Psoas muscle (tissue), 8 donors: ENCODE measurements around the gene RFX1. TPM values are rescaled to one million over a fixed set of nuclear protein-coding genes. Genes with fewer than 3 reads are reported as not detected.
A peak's percentile ranks its signal among the peaks of the same experiment; 100 is the strongest.

Experiments
- ATAC-seq, 4 donors: fragments of 200-7000 bp; cut with Tn5 transposase; one replicate each; pipeline ENCODE4 v1.9.1; 2020; ENCODE audit warnings: moderate library complexity in 3 of 4, mild to moderate bottlenecking in 2 of 4
- DNase-seq, 2 donors: peaks; one replicate each; pipeline ENCODE4 v3.0.0-alpha.2; 2020
- H3K27ac ChIP-seq: fragments of 200-600 bp; one replicate; pipeline ENCODE4 v1.8.0; 2022
- H3K27me3 ChIP-seq, 3 donors: fragments of 200-600 bp in 1 of 3; one replicate each; pipeline versions ENCODE4 v1.6.1 to v1.8.0; 2013 to 2022; ENCODE audit warnings: low read length in 2 of 3, mild to moderate bottlenecking in 2 of 3, moderate library complexity in 1 of 3; ENCODE audit not compliant: insufficient read depth in 3 of 3
- H3K36me3 ChIP-seq, 2 donors: fragments of 200-600 bp in 1 of 2; one replicate each; pipeline versions ENCODE4 v1.6.1 to v1.8.0; 2013 to 2022; ENCODE audit warnings: low read depth in 1 of 2, mild to moderate bottlenecking in 1 of 2, moderate library complexity in 1 of 2; ENCODE audit not compliant: insufficient read depth in 1 of 2
- H3K4me1 ChIP-seq: fragments of 200-600 bp; one replicate; pipeline ENCODE4 v1.8.0; 2022
- H3K4me3 ChIP-seq: fragments of 200-600 bp; one replicate; pipeline ENCODE4 v1.8.0; 2022; ENCODE audit warnings: mild to moderate bottlenecking
- H3K9me3 ChIP-seq: fragments of 200-600 bp; one replicate; pipeline ENCODE4 v1.8.0; 2022
- CTCF ChIP-seq: fragments of 200-600 bp; IDR thresholded peaks from one replicate; pipeline ENCODE4 v1.8.0; 2022; ENCODE audit warnings: antibody characterized with exemption
- WGBS, 3 donors: extraction: QIAGEN DNeasy Blood & Tissue Kit; methylation state at CpG; one replicate each; pipeline versions ENCODE4 v1.1.6 to v1.1.7; 2013; 5-methylcytosine and 5-hydroxymethylcytosine counted together
- intact Hi-C, 2 donors: fragments of 100-400 bp; cut with DNase I; formaldehyde crosslinking; loops; one replicate each; pipeline versions ENCODE4 v1.11.0 to v1.14.2; 2022
- polyA plus RNA-seq, 3 donors: library from polyadenylated mRNA; stranded (reverse); fragments of 200-250 nt; gene quantifications; one replicate each; pipeline ENCODE4 v1.2.3, GENCODE V29; 2013
- total RNA-seq, 4 donors: library from RNA; stranded (reverse); fragmentation: NEBNext Ultra II Directional in 2 of 4; extraction: Animal tissue kit (Norgen Biotek cat#: 25700) in 2 of 4; gene quantifications; one replicate each; pipeline versions ENCODE4 v1.2.1 to v1.2.4, GENCODE V29; 2021 to 2023
- donor health status: healthy with polysubstance abuse.
- donor health status: DM: no; HTN: no; CAD: no; lungs with moderate emphysema.
- donor health status: Bipolar disorder and iron deficiency.
- donor health status: healthy.
- donor health status: DM: yes; HTN: yes; CAD: no.
- donor health status: DM: no; HTN: no; CAD: no.
- donor health status: DM: no; HTN: no; CAD: no.
- donor health status: DM: yes; HTN: yes; CAD: no.

Gene RFX1
- total and polyA plus RNA-seq, 7 donors, result 2.9 to 10.1 (median 6.4) TPM

- ATAC-seq (peak; percentile 84 to 93 (median 87)), DNase-seq (peak; percentile 79 to 92)
These were observed 18.8 kb downstream of the RFX1 start for GRCh38 chr19:13987101-13987890.

GRCh38 chr19:13986348-13986904 lies 19.7 kb downstream of the RFX1 start:
- Histone ChIP-seq H3K4me1 (peaks cover 28% of the 10 kb centered on the region), H3K9me3 (no peaks in the 10 kb centered on the region), H3K27me3 (no peaks in the 10 kb centered on the region), H3K4me3 (peak overlapping the region; percentile 52), H3K27ac (peak overlapping the region; percentile 90), H3K36me3 (peaks cover 0 to 15% of the 10 kb centered on the region in 2 donors)
- ATAC-seq (peak; percentile 6 to 16 (median 10)), DNase-seq (peak; percentile 87 to 91)
- WGBS, 3 donors, result 51 to 58% (median 56%) methylated on average over 18 to 19 of the region's 19 CpGs
- intact Hi-C loops, result no loop called here
- TF ChIP-seq CTCF, result no peak

More at GRCh38 chr19:13987101-13987890, 18.8 kb downstream of the RFX1 start:
- 10 to 21% (median 18%) methylated on average over 15 to 17 of the region's 17 CpGs for WGBS, 3 donors
- H3K9me3 ChIP-seq, result no peaks in the 10 kb centered on the region
- peak overlapping the region; percentile 52 for H3K4me3 ChIP-seq
- peaks cover 0 to 21% of the 10 kb centered on the region in 2 donors for H3K36me3 ChIP-seq
- intact Hi-C loops, result no loop called here
- H3K4me1 ChIP-seq, result peaks cover 28% of the 10 kb centered on the region
- peak overlapping the region; percentile 90 for H3K27ac ChIP-seq
- H3K27me3 ChIP-seq, result no peaks in the 10 kb centered on the region
- no peak for TF ChIP-seq CTCF

- no peak for TF ChIP-seq CTCF
- Histone ChIP-seq H3K4me3 (peak overlapping the region; percentile 52), H3K36me3 (peaks cover 0 to 9% of the 10 kb centered on the region in 2 donors), H3K27me3 (no peaks in the 10 kb centered on the region), H3K9me3 (no peaks in the 10 kb centered on the region), H3K4me1 (peaks cover 28% of the 10 kb centered on the region), H3K27ac (peak overlapping the region; percentile 90)
- no peak for DNase-seq
- intact Hi-C loops, result no loop called here
- ATAC-seq, result no peak
- 72 to 75% (median 74%) methylated on average over 10 of the region's 10 CpGs for WGBS, 3 donors
These were observed 20.3 kb downstream of the RFX1 start for GRCh38 chr19:13985771-13986347.

- Histone ChIP-seq H3K36me3 (peaks cover 0 to 8% of the 10 kb centered on the region in 2 donors), H3K27me3 (no peaks in the 10 kb centered on the region), H3K4me3 (no peak overlapping the region), H3K27ac (no peak overlapping the region), H3K9me3 (no peaks in the 10 kb centered on the region), H3K4me1 (peaks cover 32% of the 10 kb centered on the region)
- intact Hi-C loops, result no loop called here
- TF ChIP-seq CTCF, result no peak
- 84 to 93% (median 86%) methylated on average over 25 of the region's 25 CpGs for WGBS, 3 donors
- DNase-seq (no peak), ATAC-seq (no peak)
These were observed 21.0 kb downstream of the RFX1 start for GRCh38 chr19:13984875-13985741.
